GM19025 (cell line): ENCODE results near the gene SLC2A2.
A peak's percentile ranks its signal among the peaks of the same experiment; 100 is the strongest.

ENCODE experiments used
- ATAC-seq: cut with Tn5 transposase; IDR thresholded peaks from one replicate; pipeline ENCODE4 v1.9.1; 2021; ENCODE audit warnings: mild to moderate bottlenecking, low read depth, moderate library complexity; ENCODE audit not compliant: unreplicated experiment

SLC2A2 gene

DNA sequence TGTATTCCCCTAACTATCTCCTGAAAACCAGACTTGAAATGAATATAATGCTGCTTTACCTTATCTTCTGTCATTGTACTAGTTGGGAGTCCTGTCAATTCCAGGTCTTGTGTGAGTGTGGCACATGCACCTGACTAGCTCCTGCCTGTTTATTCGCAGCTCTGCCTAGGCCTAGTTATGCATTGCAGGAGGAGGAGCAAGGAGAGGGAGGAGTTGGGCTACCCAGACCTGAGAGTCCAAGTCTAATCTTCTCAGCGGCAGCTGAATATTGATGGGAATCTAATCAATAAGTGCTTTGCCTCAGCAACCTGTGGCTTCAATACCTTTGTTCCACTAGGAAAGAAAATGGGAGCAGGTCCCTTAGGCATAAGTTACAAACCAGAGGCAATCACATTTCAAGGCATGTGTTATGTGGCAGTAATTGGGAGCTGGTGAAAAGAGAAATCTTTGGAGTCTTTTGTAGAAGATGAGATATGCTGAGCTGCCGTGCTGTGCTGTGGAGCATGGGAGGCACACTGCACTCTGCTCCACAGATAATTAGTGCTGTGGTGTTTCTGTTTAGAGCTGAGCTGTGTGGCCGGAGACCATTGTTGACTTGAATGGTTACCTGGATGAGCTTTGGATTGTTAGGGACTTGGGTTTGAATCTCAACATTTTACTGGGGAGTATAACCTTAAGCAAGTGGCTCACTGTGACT lies at the start of gene SLC2A2:
Gene SLC2A2 (minus strand): TSS at position 124 of the 697 bp plus-strand sequence. CDS start 50 bp downstream, at position 74.
- no peak for ATAC-seq

DNA sequence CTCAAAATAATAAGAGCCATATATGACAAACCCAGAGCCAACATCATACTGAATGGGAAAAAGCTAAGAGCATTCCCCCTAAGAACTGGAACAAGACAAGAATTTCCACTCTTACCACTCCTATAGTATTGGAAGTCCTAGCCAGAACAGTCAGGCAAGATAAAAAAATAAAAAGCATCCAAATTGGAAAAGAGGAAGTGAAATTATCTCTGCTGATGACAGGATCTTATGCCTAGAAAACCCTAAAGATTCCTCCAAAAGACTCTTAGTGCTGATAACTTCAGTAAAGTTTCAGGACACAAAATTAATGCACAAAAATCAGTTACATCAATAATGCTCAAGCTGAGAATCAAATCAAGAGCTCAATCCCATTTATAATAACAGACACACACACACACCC lies 45.9 kb upstream of the SLC2A2 start:
- ATAC-seq = no peak

DNA sequence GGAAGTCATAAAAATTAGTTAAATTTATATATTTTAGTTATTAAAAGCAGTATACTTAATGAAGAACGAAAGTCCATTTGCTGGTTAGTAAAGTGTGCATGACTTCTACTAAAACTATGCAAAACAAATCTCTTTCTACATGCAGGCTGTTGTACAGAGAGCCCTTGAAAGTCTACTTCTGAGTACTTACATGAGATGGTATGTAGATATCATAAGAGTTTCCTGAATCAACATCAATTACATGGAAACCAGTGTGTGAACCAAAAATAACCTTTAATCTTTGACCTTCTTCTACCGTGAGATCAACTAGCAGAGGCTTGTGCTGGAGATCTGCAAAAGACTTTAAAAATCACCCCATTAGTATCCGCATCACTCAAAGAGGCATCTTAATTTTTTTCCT lies 42.1 kb upstream of the SLC2A2 start:
- no peak for ATAC-seq

DNA sequence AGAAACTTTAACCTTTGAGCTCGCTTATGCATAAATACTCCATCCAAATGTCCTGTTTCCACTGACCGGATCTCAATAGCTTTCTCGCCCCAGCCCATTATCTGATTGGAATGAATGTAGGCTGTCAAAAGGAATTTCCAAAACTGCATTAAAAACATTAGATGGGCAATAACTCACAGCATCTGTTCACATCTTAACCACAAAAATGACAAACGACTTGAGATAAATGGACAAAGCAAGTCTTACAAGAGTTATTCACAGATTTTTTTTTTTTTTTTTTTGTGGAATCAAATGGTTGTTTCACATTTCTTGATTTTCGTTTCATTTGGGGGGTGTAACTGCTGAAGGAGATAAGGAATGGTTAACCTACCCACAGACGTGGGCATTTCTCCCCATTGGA lies 39.7 kb upstream of the SLC2A2 start:
- no peak for ATAC-seq

DNA sequence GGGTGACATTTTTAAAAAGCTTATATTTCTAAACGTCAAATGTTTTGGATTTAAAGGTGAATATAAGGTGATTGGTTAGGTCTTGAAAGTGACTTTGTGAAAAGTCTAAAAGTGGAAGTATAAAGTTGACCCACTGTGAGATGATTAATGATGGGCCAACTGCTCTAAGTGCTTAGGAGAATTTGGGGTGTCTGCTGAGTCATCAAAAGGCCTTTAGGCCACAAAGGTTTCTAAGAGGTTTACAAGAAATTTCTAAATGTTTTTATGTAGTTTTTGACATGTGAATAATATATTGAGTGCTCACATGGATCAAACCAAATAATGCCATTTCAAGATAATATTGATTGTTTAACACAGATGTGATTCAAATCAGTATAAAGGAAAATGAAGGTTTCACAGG lies 39.2 kb upstream of the SLC2A2 start:
- ATAC-seq = no peak

DNA sequence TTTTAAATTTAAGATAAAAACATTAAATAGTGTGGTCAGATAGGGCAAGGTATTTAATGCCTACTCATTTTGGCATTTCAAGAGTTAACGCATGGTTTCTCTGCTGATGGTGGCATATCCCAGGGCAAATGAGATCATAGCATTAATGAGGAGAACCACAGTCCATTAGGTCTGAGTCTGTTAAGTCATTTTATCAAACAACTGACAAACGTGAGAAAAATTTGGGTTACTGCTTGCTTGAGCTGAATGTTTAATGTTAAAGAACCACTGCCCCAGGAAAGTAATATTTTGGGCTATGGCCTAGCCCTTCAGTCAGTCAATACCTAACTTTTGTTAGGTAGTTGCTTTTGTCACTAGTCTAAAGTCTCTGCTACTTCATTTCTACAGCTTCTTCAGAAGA lies 37.9 kb upstream of the SLC2A2 start:
- ATAC-seq = no peak

DNA sequence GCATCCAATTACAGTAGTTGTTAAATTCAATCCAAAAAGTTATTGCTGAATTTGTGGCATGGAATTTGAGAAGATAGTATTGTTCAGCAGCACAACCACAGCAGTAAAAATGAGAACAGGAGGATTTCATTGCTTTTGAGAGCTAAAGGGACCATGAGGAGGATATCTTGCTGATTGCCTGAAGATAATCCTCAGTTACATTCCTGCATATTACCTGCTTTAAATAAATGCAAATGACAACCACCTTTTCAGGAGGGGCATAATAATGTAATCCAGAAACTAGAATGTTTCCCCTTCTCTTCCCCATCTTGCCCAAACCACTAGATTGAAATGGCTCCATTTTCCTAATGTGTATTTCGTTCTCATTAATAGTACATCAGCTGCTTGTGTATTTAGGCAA lies 35.2 kb upstream of the SLC2A2 start:
- ATAC-seq = no peak

DNA sequence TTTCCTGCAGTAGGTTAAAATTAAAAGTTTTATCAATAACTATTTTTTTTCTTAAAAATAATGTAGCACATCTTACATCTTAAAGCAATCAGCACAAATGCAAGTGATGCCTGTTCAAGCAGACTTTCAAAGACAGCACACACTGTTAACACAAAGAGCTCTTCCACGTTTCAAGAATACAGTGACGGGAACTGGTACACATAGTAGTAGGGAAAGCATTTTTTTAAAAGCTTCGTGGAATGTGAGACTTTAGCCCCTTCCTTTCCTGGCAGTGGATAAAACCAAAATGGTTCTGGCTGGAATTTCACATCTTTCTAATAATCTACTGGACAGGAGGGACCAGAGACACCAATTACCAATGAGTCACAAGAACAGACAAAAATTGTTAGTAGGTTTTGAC lies 33.5 kb upstream of the SLC2A2 start:
- ATAC-seq = no peak

DNA sequence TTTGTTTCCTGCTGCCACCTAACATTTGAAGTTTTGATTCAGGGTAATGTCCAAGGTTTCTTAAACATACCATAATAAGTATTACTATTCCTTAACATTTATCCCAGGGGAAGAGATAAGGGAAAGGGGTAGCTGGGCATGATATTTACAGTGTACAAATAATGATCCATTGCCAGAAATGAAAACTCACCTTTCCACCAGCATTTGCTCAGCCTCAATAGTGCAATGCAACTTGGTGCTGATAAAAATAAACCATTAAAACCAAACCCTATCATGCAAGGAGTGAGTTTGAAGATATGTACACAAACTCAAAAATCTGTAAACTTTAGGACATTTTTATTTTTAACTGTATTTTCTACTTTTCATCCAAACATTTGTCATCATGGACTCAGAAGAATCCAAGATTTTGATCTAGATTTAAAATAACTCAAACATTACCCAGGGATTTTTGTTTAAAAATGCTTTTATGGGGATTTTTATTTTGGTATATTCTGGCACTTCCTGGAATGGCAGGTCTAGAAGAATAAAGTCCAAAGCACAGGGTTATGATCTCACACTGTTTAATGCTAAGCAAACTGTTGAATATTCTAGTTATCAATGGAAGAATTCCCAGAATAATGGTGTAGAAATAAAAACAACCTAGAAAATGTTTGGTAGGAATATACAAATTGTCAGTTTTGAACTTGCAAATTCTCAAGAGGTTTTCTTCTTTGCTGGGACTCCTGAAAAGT lies 32.5 kb upstream of the SLC2A2 start:
- no peak for ATAC-seq

DNA sequence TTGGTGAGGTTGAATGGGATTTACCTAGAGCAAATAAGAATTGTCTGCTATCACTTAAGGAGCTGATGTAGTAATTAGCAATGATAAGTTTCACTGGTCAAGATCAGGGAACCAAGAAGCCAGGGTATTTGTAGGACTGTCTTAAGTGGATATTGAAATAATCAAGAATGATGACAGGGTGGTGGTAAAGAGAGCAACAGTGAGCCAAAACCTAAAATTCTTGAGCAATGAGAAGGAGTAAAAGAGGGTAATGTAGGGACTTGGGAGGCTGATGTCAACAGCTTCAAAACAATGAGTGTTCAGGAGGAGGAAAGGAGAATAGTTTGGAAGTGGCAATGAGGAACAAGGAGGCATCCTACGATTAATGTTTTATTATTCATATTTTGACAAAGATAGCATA lies 31.5 kb upstream of the SLC2A2 start:
- ATAC-seq = no peak

DNA sequence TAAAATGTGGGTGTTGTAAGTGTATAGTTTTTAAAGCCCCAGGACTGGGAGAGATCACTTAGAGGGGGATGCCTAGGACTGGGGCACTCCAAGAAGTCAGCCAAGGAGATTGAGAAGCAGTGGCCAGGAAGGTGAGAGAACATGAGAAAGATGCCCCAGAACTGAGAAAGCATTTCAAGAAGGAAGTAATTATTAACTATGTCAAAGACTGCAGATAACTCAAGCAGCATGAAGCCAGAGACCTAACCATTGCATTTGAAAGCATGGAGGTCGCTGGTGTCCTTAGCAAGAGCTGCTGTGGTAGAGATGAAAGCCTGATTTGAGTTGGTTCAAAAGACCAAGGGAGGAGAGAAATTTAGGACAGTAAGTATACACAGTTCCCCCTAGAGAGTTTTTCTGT lies 30.6 kb upstream of the SLC2A2 start:
- peak; percentile 50 for ATAC-seq

DNA sequence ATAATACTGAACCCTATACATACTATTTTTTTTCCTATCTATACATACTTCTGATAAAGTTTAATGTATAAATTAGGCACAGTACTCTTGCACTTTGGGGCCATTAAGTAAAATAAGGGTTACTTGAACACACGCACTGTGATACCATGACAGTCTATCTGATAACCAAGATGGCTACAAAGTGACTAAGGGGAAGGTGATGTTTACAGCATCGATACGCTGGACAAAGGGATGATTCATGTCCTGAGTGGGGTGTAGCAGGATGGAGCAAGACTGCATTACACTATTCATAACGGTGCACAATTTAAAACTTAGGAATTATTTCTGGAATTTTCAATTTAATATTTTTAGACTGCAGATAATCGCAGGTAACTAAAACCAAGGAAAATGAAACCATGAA lies 30.0 kb upstream of the SLC2A2 start:
- no peak for ATAC-seq

DNA sequence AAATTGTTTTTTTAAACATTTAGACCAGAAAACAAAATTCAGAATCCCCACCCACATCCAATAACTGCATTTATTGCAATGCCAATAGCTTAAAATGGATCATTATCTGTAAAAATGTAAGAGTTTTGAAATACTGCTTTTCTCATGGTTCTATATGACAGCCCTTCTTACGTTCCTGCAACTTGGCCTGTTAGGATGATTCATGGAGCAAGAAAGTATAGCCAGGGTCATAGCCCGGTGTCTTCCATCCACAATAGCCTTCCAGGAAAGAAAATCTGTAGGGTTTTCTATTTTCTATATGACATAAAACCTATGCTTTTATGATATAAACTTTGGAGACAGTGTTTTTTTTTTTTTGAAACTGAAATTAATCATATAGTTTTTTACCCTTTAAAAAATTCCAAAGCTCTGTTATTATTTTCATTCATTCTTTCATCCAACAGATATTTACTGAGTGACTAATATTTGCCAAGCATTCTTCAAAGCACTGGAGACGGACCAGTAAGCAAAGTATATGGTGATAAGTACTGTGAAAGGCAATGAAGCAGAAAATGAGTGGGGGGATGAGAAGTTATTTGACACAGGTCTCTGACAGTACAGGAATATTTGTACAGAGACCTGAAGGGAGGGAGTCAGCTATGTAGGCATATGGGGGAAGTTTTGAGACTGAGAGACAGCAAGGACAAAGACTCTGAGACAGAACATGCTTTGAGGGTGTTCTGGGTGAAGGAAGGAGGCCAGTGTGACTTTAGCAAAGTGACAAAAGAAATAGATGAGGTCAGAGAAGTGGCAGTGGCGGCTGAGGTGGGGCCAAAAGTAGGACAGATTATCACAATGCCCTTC lies 29.0 kb upstream of the SLC2A2 start:
- no peak for ATAC-seq

DNA sequence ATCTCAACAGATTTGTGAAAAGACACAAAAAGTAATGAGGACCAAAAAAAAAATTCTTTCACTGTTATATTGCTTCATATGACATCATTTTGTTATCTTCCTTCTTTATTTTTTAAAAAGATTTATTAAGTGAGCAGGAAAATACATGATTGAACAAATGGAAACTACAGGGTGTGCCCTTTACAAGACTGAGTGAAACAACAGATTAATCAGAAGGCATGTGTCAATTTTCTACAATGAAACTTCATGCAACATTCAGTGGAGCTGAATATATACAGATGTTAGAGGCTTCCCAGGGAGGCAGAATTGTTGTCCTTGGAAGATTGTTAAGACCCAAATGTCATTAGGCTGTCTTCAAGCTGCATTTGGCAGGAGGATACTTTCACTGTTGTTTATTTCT lies 28.4 kb upstream of the SLC2A2 start:
- no peak for ATAC-seq

DNA sequence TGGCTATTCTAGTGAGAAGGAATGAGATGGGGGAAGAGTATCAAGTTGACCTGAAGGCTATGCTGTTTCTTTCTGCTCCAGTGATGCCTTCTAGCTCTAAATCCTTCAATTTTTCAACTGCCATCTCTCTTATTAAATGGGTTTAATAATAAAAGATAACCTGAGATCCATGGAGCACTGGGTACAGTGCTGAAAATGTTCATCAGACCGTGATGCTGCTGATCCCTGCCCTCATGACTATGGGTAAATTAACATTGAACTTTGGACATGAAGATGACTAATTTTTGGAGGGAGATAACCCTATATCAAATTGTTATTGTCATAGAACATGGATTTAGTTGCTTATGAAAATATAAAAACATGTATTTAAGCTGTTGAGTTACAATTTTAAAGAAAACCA lies 27.7 kb upstream of the SLC2A2 start:
- ATAC-seq = no peak

DNA sequence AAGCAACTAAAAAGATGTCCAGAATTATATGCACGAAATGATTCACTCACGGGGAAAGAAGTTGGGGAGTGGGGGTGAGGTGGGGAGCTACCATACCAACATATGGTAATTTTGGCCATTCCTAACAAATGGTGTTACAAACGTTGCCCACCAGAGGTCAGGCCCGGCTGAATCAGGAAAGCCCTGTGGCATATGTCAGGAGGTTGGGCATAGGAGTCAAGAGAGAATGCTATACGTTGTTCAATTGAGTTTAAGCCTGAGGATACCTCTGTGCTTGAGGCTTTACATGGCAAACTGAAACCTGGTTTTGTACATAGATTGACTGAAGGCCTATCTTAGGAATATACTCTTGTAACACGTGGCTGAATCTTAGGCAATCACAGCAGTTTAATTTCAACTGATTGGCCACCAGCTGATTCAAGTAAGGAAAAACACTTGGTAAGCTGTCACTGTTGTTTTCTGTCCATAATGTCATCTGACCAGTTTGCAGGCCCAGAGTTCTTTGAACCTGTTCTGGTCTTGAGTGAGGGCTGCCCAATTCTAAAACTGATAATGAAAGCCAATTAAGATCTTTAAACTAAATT lies 23.4 kb upstream of the SLC2A2 start:
- peak; percentile 91 for ATAC-seq

DNA sequence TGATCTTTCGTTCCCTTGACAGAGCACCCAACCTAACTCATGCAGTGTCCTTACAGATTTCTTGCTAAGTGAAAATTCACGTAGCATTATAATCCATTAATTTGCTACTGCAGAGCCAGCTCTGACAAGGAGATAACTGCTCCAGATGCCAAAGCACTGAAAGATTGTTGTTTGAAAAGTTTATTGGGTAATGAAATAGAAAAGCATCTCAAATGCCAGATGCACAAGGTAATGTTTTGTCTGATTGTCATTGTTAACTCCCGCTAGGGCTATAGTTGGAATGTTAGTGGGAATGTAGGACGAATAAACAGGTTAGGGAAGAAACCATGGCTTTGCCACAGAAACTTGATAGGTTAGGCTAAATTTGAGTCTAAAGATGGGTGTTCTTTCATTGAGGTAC lies 20.2 kb upstream of the SLC2A2 start:
- ATAC-seq = no peak

DNA sequence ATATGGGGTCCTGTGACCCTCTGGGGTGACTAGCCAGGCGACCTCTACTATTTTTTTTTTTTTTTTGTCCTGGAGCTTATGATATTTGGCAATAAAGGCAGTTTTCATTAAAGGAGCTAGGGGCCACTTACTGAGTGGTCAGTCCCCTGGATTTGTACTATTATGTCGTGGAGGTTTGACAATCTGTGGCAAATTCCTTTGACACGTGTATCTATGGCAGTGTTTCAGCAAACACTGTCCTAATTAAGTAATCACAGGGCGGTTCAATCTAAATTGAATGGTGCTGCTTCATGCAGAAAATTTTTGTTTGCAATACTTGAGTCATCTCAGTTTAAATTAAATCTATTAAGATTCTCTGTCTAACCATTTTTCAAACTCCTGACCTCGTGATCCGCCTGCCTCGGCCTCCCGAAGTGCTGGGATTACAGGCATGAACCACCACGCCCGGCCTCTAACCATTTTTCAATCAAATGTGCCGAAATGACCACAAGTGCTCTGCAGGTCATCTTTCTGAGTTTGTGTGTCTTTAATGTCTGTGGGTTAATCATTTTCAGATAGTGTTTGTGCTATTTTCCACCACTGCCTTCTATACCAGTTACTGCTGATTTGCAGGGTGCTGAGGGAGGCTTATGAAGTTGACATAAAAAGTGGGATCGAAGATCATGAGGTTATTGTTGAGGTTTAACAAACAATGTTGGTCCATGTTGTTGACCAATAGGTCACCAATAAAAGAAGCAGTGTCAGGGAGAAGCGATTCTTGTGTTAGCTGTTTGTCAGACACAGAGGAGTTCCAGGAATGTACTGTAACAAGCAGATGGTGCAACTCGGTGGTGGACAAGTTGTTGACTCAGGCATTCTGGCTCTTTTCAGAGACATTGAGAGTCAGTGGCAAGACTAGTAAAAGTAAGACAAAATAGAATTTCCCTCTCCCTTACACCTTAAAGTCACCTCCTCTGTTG lies 18.6 kb upstream of the SLC2A2 start:
- no peak for ATAC-seq

DNA sequence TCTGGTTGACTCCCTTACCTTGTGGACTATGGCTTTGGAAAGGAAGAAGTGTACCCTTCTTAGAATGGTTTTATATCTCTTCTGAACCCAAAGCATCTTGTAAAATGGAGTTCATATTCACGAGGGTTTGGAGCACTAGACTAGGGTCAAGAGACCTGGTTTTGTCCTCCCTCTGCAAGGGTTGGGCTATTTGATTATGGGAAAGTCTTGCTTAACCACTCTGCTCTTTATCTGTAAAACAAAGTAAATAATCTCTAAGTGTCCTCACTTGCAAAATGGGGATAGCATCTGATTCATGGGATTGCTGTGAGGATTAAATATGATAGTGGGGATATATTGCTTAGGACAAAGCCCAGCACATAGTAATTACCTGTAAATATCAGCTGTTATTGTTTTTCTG lies 17.9 kb upstream of the SLC2A2 start:
- ATAC-seq = no peak

DNA sequence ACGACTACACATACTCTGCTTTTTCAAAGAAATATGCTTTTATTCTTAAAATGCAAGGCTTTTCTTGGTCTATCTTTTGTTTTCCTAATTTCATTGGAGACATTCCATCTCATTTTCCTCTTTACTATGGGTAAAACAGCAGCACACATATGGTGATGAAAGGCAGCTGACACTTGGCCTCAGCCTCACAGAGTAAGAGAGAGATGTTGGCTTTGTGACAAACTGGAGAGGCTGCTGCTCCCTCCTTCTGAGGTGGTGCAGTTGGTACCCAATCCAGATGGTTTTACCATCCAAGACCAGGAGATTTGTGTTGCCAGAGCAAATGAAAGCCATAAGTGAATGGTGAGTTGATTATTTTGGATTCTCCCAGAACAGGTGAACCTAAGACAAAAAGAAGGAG lies 13.2 kb upstream of the SLC2A2 start:
- ATAC-seq = no peak
